8988T (cell line): ENCODE data around the gene ALOX5AP.
"Not testable (repeated sequence)": the region's sequence is repeated elsewhere in the genome, so short reads cannot be mapped to it uniquely, and the experiment has no call there.

Experiments
- DNase-seq: peaks from one replicate; pipeline ENCODE4 v3.0.0; 2011

Gene ALOX5AP

GRCh38 chr13:30739237-30739528 lies 3.8 kb downstream of the ALOX5AP start:
- DNase-seq = no peak

GRCh38 chr13:30739761-30740642 lies 4.7 kb downstream of the ALOX5AP start:
- DNase-seq = no peak

DNA sequence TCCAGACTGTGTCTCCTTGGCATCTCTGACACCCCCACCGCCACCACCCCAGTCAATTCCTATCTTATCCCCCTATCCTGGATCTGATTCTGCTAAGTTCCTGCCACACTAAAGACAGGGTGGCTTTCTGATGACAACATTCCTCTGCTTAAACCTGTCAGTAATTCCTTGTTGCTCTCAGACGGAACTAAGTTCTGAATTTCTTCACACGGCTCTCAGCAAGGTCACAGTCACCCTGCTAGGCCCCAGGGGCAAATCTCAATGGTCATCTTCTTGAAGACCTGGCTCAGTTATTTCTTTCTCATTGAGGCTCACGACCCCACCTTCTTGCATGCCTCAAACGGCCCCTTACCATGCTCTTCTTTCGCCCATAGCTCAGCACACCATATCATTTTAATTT lies 7.6 kb downstream of the ALOX5AP start:
- DNase-seq = no peak

- DNase-seq = peak; percentile 34
These were observed 8.1 kb downstream of the ALOX5AP start for GRCh38 chr13:30743319-30744055.

GRCh38 chr13:30744056-30744680 lies 8.8 kb downstream of the ALOX5AP start:
- no peak for DNase-seq

GRCh38 chr13:30744681-30745077 lies 9.3 kb downstream of the ALOX5AP start:
- no peak for DNase-seq

- no peak for DNase-seq
These were observed 10.8 kb downstream of the ALOX5AP start for GRCh38 chr13:30745906-30746686.

DNA sequence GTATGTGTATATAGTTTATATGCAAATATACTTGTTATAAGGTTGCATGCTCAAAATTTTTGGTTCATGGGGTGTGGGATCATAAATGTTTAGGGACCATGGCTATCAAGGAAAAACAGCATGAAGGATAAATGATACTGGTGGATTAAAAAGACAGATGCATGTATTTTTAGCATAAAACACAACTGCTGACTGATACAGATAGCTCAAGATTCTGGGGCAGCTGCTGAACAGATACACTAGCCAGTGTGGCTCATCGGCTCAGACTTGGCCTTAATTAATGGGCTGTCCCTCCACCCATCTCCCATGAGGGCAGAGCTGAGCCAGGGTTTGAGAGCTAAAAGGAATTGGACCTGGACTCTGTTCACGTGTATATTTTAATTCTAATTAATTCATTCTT lies 11.4 kb downstream of the ALOX5AP start:
- no peak for DNase-seq

DNA sequence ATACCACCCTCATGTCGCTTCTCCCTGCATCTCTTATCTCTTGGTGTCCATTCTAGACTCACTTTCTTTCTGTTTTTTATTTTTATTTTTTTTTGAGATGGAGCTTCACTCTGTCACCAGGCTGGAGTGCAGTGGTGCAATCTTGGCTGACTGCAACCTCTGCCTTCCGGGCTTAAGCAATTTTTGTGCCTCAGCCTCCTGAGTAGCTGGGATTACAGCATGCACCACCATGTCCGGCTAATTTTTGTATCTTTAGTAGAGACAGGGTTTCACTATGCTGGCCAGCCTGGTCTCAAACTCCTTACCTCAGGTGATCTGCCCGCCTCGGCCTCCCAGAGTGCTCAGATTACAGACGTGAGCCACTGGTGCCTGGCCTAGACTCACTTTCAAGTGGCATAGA lies 12.5 kb downstream of the ALOX5AP start:
- not testable (repeated sequence) for DNase-seq

DNA sequence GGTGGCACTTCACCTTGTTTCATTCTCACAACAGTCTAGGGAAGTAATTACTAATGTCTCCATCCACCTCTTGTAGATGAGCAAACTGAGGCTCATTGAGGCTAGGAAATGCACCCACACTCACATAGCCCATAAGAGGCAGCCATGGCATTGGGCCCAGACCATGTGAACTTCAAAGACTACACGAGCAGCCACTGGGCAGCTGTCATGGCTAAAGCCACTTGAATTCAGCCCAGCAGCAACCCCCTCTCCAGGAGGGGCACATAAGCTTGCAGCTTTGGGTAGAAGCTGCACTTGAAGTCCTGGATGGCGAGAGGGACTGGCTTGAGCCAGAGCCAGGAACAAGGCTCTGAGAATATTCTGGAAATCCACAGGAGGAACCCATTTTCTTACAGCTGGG lies 13.4 kb downstream of the ALOX5AP start:
- DNase-seq = no peak

GRCh38 chr13:30750036-30750435 lies 14.7 kb downstream of the ALOX5AP start:
- no peak for DNase-seq

- no peak for DNase-seq
These were observed 16.0 kb downstream of the ALOX5AP start for GRCh38 chr13:30751183-30751933.

- DNase-seq = no peak
These were observed 17.0 kb downstream of the ALOX5AP start for GRCh38 chr13:30752201-30752797.

DNA sequence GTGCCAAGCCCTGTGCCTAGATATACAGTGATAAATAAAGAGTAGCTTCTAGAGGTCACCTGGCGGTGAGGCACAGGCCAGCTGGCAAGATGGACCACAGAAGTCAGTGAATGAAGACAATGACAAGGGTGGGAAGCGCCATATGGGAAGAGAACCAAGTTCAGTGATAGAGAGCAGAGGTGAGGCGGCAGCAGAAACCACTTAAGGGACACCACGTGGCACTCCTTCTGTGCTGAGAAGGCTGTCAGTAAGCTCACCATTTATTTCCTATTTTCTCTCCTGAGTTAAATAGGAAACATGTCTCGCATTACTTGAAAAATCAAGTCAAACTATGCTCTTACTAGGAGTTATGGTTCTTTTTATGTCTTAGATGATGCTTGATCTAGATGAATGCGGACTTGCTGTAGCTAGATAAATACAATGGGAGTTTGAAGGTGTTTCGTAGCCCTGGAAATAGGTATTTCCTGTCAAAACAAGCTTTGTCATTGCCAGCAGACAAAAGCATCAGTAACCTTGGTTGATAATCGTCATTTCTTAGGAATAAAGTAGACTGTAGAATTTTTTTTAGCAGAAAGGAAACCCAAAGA lies 17.8 kb downstream of the ALOX5AP start:
- no peak for DNase-seq

GRCh38 chr13:30755678-30756077 lies 20.3 kb downstream of the ALOX5AP start:
- DNase-seq = no peak

DNA sequence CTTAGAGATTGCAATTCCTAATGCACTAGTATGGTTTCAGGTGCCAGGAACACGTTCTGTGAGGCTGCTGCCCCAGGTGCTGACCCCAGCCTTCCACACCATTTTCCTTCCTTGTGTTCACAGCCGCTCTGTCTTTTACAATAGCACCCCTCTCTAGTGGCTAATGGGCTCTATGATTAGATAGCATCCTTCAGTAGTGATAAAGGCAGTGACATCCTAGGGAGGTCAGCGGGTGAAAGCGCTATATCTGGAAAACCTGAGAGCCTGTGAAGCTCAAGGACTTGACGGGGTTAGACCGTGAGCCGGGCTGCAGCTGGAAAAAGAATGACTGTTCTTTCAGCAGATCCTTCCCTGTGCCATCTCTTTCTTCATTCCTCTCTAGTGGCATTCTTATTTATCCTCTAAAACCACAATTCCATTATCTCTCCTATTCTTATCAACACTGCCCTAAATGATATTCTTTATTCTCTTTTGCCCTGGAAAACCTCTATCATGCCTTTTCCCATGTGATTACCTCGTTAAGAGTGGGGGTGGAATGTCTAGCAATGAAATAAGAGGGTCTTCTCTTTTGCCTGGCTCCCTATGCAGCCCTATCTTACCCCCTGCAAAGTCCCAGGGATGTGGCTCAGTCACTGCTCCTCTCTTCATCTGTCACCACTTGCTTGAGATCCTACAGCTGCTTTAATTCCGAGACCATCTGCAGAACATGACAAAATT lies 21.8 kb downstream of the ALOX5AP start:
- no peak for DNase-seq

- DNase-seq = no peak
These were observed 24.4 kb downstream of the ALOX5AP start for GRCh38 chr13:30759748-30760147.

DNA sequence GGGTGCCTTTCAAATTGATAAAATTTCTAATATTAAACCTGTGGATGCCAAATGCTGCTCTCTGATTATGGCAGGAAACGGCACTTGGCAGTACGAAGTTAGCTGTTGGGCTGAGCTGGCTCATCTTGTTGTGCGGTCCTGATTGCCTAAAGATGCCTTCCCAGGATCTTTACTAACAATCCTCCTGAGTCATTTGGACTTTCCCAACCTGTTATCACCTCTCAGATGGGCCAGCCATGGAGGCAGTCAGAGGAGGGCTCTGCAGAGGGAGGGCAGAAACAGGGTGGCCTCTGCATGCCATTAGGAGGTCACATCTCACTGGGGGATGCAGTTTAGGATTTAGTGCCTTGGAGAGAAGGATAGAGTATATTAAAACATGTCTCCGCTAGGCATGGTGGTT lies 27.3 kb downstream of the ALOX5AP start:
- DNase-seq = no peak

DNA sequence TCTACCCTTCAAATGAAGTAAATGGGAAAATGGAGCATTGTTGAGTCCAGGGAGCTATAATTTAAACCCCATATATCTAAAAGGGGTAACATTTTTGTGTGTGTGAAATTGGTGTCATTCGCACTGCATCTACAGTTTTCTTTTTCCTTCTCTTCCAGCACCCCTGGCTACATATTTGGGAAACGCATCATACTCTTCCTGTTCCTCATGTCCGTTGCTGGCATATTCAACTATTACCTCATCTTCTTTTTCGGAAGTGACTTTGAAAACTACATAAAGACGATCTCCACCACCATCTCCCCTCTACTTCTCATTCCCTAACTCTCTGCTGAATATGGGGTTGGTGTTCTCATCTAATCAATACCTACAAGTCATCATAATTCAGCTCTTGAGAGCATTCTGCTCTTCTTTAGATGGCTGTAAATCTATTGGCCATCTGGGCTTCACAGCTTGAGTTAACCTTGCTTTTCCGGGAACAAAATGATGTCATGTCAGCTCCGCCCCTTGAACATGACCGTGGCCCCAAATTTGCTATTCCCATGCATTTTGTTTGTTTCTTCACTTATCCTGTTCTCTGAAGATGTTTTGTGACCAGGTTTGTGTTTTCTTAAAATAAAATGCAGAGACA lies 28.6 kb downstream of the ALOX5AP start:
- no peak for DNase-seq

DNA sequence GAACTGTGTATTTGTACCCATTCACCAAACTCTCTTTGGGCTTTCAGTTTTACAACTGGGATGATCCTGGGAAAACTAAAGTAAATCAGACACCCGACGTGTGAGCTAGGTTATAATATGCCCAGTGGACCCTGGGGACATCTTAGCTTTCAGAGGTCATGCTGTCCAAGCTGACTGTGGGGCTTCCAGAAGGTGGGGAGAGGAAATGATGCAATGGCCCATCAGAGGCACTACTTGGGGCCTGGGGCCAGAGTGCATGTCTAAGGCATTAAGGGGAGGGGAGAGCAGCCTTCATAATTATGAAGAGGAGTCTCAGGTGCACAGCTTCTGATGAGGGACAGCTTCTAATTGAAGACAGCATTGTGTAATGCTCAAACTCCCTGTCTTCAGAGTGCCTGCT lies 30.9 kb downstream of the ALOX5AP start:
- no peak for DNase-seq
